Muscle layer of duodenum (tissue), 2 donors: ENCODE results near the gene TSFM.
"Not testable (repeated sequence)": the region's sequence is repeated elsewhere in the genome, so short reads cannot be mapped to it uniquely, and the experiment has no call there.

Experiments
- H3K27ac ChIP-seq: one replicate; pipeline ENCODE4 v1.7.0; 2013; ENCODE audit warnings: mild to moderate bottlenecking, low read length
- H3K27me3 ChIP-seq: one replicate; pipeline ENCODE4 v1.7.0; 2013; ENCODE audit warnings: low read depth, mild to moderate bottlenecking, control low read depth, low read length
- H3K36me3 ChIP-seq, 2 donors: one replicate each; pipeline ENCODE4 v1.7.0; 2013; ENCODE audit warnings: low read length in 2 of 2, control low read depth in 1 of 2, mild to moderate bottlenecking in 1 of 2; ENCODE audit not compliant: insufficient read depth in 2 of 2, control insufficient read depth in 1 of 2
- H3K4me1 ChIP-seq, 2 donors: one replicate each; pipeline ENCODE4 v1.7.0; 2013; ENCODE audit warnings: low read length in 2 of 2, mild to moderate bottlenecking in 2 of 2, control low read depth in 1 of 2, moderate library complexity in 1 of 2; ENCODE audit not compliant: insufficient read depth in 2 of 2, control insufficient read depth in 1 of 2
- H3K4me3 ChIP-seq, 2 donors: one replicate each; pipeline ENCODE4 v1.7.0; 2013; ENCODE audit warnings: low read length in 2 of 2, low read depth in 1 of 2, mild to moderate bottlenecking in 1 of 2
- H3K9me3 ChIP-seq, 2 donors: one replicate each; pipeline ENCODE4 v1.7.0; 2013; ENCODE audit warnings: low read length in 2 of 2, control low read depth in 1 of 2, mild to moderate bottlenecking in 1 of 2; ENCODE audit not compliant: control insufficient read depth in 1 of 2
- donor health status: healthy.

The TSFM gene

GRCh38 chr12:57766464-57767304, 15.9 kb upstream of the TSFM start, which contains the start of gene CYP27B1:
TSS of gene CYP27B1 (minus strand) at chr12:57767078. CDS start at chr12:57767041, 37 bp downstream.
- H3K27ac ChIP-seq, result no peak within 1 kb of the TSS
- H3K27me3 ChIP-seq, result peaks cover 36% of the 10 kb centered on the region
- H3K9me3 ChIP-seq, result no peaks in the 10 kb centered on the region
- peaks cover 4 to 7% of the 10 kb centered on the region in 2 donors for H3K36me3 ChIP-seq
- H3K4me1 ChIP-seq, result peaks cover 9 to 36% of the 10 kb centered on the region in 2 donors
- H3K4me3 ChIP-seq, result peak within 1 kb of the TSS; percentile 49 to 52

DNA sequence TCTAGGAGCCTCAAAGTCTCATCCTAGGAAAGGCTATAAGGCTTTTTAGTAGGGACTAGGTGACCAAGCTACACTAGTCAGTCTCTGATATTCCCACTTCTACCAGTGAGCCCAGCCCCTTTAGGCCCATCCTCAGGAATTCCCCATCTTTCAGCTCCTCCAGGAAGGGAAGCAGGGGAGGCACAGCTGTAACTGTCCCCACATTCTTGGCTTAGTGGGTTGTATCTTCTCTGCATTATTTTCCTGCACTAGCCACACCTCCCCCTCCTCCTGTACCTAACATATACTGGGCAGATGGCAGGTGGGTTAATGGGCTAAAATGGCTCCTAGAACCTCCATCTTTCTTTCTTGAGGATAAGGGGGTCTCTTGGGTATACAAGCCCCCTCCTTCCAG, 15.3 kb upstream of the TSFM start:
- H3K36me3 ChIP-seq, result peaks cover 4 to 7% of the 10 kb centered on the region in 2 donors
- H3K4me1 ChIP-seq, result peaks cover 9 to 36% of the 10 kb centered on the region in 2 donors
- no peak overlapping the region for H3K4me3 ChIP-seq
- no peak overlapping the region for H3K27ac ChIP-seq
- peaks cover 36% of the 10 kb centered on the region for H3K27me3 ChIP-seq
- H3K9me3 ChIP-seq, result no peaks in the 10 kb centered on the region

GRCh38 chr12:57767876-57768275, 14.7 kb upstream of the TSFM start:
- Histone ChIP-seq H3K36me3 (peaks cover 4 to 7% of the 10 kb centered on the region in 2 donors), H3K4me3 (no peak overlapping the region), H3K4me1 (peaks cover 9 to 36% of the 10 kb centered on the region in 2 donors), H3K27ac (no peak overlapping the region), H3K9me3 (no peaks in the 10 kb centered on the region), H3K27me3 (peaks cover 36% of the 10 kb centered on the region)

GRCh38 chr12:57769594-57769993, 13.0 kb upstream of the TSFM start:
- no peak overlapping the region for H3K27ac ChIP-seq
- H3K27me3 ChIP-seq, result peaks cover 24% of the 10 kb centered on the region
- no peak overlapping the region for H3K4me3 ChIP-seq
- H3K4me1 ChIP-seq, result peaks cover 9 to 43% of the 10 kb centered on the region in 2 donors
- no peaks in the 10 kb centered on the region for H3K9me3 ChIP-seq
- H3K36me3 ChIP-seq, result peaks cover 4 to 7% of the 10 kb centered on the region in 2 donors

DNA sequence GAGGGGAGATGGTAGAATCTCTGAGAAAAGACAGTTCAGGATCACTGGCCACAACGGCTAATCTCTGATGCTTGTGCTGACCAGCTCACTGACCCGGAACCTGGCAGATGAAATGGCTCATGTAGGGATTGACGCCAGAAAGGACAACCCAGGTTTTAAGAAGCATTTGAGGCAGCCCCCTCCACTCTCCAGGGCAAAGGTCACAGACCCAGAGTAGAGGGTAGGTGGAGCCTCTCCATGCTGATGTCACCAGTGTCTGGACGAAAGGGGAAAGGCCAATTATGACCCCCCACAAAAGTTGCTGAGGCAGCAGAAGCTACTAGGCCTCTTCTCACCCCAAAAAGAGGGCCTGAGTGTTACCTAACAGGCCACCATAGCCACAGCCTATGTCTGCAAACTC, 11.9 kb upstream of the TSFM start:
- peaks cover 4 to 7% of the 10 kb centered on the region in 2 donors for H3K36me3 ChIP-seq
- peak overlapping the region in 1 of 2 donors; percentile 95 for H3K4me3 ChIP-seq
- no peaks in the 10 kb centered on the region for H3K9me3 ChIP-seq
- H3K27me3 ChIP-seq, result peaks cover 13% of the 10 kb centered on the region
- H3K27ac ChIP-seq, result no peak overlapping the region
- H3K4me1 ChIP-seq, result peaks cover 9 to 32% of the 10 kb centered on the region in 2 donors

DNA sequence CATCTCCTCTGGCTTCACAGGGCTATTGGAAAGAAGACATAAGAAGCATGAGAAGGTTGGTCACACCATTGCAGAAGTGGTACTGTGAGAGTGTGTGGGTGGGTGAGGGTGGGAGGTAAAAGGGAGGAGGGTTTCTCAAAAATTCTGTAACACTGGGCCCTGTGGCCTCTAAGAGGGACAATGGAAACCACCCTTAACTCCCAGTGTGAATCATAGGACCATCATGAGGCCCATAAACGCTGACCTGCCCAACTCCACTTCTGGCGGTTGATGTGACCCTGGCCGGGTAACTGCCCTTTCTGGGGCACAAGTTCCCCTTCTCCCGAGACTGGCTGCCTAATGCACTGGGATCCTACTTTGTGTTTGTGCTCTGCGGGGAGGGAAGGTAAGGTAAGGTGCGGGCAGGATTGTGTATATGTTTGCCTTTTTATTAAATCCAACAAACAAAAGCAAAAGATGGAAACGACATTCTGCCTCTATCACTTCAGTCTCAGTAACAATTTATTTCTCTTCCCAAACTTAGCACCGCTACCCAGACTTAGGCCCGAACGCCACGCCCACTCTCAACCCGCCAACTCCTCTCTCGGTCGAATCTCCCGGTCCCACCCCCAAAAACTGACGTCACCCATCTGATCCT, 11.2 kb upstream of the TSFM start:
- H3K4me3 ChIP-seq, result peak overlapping the region; percentile 91 to 95
- peak overlapping the region; percentile 95 for H3K27ac ChIP-seq
- H3K27me3 ChIP-seq, result peaks cover 7% of the 10 kb centered on the region
- H3K36me3 ChIP-seq, result peaks cover 4 to 10% of the 10 kb centered on the region in 2 donors
- peaks cover 6 to 25% of the 10 kb centered on the region in 2 donors for H3K4me1 ChIP-seq
- H3K9me3 ChIP-seq, result no peaks in the 10 kb centered on the region

DNA sequence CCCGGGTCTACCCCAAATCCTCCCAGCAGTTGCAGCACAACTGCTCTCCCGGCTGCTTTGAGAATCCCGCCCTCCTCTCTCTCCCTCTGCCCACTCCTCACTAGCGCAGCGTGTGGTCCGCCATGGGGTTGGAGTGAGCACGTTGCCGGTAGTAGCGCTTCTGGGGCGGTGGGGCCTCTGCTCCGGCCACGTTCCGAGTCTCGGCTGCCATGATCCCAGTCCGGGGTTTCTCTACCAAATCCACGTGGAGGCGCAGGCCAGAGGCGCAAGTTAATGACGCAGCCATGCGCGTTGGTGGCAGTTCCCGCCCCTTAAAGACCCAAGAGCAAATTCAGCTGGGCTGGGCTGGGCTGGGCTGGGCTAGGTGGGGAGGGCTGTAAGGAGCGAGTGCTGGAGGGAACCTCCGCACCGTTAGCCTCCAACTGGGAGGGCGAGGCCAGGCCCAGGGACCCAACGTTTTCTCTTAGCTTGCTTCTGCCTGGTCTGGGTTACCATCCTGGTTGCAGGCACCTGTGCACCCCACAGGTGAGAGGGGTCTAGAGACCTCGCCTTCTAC, 10.6 kb upstream of the TSFM start, which contains the start of gene METTL1:
TSS of gene METTL1 (minus strand) at position 233 of the 556 bp plus-strand sequence. CDS start at position 211, 22 bp downstream.
- peaks cover under 1 to 19% of the 10 kb centered on the region in 2 donors for H3K4me1 ChIP-seq
- peak within 1 kb of the TSS; percentile 91 to 95 for H3K4me3 ChIP-seq
- H3K9me3 ChIP-seq, result no peaks in the 10 kb centered on the region
- peak within 1 kb of the TSS; percentile 95 for H3K27ac ChIP-seq
- H3K27me3 ChIP-seq, result peaks cover under 1% of the 10 kb centered on the region
- peaks cover 4 to 10% of the 10 kb centered on the region in 2 donors for H3K36me3 ChIP-seq

DNA sequence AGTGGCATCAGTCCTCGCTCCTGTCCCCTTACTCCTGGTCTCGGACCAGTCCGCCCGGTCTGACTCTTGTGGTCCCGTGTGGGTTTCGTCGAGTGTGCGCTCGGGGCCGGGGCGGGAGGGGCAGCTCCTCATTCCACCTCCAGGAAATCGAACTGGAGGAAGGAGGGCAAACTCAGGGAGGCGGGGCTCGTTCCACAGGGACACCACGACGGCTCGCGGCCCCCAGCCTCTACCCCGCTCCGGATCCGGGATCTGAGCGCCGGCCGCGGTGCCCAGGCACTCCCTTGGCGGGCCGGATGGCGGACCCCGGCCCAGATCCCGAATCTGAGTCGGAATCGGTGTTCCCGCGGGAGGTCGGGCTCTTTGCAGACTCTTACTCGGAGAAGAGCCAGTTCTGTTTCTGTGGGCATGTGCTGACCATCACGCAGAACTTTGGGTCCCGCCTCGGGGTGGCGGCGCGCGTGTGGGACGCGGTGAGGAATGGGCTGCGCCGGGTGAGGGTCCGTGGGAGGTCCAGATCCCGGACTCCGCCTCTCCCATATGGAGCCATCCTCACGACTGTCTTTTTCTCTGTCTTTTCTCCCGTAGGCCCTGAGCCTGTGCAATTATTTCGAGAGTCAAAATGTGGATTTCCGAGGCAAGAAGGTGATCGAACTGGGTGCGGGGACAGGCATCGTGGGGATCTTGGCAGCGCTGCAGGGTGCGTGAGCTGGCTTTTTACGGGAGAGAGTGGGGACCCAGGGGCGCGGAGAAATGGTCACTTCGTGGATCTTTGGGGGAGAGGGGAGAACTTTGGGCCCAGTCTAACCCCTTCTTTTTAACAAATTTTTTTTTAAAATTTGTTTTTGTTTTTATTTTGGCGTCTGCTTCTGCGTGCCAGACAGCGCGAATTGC, 9.9 kb upstream of the TSFM start, which contains the start of gene EEF1AKMT3:
TSS of gene EEF1AKMT3 (plus strand) at position 186 of the 894 bp plus-strand sequence. CDS start at position 297, 111 bp downstream.
- Histone ChIP-seq H3K4me3 (peak within 1 kb of the TSS; percentile 91 to 95), H3K9me3 (no peaks in the 10 kb centered on the region), H3K36me3 (peaks cover 4 to 10% of the 10 kb centered on the region in 2 donors), H3K27ac (peak within 1 kb of the TSS; percentile 95), H3K4me1 (peaks cover 0 to 17% of the 10 kb centered on the region in 2 donors), H3K27me3 (no peaks in the 10 kb centered on the region)

DNA sequence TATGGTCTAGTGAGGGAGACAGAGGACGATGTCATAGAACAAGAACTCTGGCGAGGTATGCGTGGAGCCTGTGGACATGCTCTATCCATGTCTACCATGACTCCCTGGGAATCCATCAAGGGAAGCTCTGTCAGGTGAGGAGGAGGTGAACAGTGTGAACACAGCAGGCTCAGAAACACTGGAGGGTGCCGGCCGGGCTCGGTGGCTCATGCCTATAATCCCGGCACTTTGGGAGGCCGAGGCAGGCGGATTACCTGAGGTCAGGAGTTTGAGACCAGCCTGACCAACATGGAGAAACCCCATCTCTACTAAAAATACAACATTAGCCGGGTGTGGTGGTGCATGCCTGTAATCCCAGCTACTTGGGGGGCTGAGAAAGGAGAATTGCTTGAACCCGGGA, 8.0 kb upstream of the TSFM start:
- not testable (repeated sequence) for H3K9me3 ChIP-seq, H3K4me3 ChIP-seq, H3K27ac ChIP-seq, H3K36me3 ChIP-seq, H3K27me3 ChIP-seq
- H3K4me1 ChIP-seq, result peaks cover 0 to 17% of the 10 kb centered on the region in 2 donors

DNA sequence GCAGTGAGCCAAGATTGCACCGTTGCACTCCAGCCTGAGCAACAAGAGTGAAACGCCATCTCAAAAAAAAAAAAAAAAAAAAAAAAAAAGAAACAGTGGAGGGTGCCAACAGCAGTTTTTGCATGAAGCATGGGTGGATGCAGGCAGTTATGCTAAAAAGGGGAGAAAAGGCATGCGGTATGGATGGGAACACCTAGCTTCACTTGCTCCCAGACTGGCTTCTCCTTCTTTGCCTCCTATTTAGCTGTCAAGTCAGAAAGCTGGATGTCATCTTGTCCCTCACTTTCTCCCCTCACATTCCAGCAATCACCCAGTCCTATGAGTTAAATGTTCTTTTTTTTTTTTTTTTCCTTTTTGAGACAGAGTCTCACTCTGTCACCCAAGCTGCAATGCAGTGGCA, 7.5 kb upstream of the TSFM start:
- H3K4me3 ChIP-seq, result no peak overlapping the region
- H3K36me3 ChIP-seq, result peaks cover 0 to 3% of the 10 kb centered on the region in 2 donors
- no peaks in the 10 kb centered on the region for H3K27me3 ChIP-seq
- H3K27ac ChIP-seq, result no peak overlapping the region
- peaks cover 0 to 17% of the 10 kb centered on the region in 2 donors for H3K4me1 ChIP-seq
- H3K9me3 ChIP-seq, result no peaks in the 10 kb centered on the region
